Measurements from ENCODE around the gene PARVG.

The PARVG gene

DNA sequence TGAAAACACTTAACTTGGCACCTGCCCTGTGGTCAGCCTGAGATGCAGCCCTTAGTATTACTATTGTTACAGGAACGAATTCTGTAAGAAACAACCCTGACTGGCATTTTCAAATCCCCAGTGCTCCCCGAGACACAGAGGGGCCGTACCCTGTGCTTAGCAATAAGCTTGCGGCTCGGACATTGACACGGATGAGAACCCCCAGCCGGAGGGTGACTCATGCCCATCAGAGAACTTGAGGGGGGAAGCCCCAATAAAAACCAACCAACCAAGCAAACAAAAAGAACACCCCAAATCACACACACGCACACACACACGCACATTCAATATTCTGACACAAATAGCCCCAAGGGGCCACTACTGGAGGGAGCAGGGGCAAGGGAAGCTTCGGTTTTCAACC, 68.2 kb downstream of the PARVG start:
- TF ChIP-seq, protein P1, sequence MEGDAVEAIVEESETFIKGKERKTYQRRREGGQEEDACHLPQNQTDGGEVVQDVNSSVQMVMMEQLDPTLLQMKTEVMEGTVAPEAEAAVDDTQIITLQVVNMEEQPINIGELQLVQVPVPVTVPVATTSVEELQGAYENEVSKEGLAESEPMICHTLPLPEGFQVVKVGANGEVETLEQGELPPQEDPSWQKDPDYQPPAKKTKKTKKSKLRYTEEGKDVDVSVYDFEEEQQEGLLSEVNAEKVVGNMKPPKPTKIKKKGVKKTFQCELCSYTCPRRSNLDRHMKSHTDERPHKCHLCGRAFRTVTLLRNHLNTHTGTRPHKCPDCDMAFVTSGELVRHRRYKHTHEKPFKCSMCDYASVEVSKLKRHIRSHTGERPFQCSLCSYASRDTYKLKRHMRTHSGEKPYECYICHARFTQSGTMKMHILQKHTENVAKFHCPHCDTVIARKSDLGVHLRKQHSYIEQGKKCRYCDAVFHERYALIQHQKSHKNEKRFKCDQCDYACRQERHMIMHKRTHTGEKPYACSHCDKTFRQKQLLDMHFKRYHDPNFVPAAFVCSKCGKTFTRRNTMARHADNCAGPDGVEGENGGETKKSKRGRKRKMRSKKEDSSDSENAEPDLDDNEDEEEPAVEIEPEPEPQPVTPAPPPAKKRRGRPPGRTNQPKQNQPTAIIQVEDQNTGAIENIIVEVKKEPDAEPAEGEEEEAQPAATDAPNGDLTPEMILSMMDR (IDR thresholded peaks at IDR 0.05; ENCODE audit: low read depth, low read length, missing control alignments), result no peak
- no peak for DNase-seq (ENCODE audit: extremely low read depth, low read depth)
- no peak overlapping the region for H3K4me3 ChIP-seq (replicated peaks; ENCODE audit: low read depth, low read length)

DNA sequence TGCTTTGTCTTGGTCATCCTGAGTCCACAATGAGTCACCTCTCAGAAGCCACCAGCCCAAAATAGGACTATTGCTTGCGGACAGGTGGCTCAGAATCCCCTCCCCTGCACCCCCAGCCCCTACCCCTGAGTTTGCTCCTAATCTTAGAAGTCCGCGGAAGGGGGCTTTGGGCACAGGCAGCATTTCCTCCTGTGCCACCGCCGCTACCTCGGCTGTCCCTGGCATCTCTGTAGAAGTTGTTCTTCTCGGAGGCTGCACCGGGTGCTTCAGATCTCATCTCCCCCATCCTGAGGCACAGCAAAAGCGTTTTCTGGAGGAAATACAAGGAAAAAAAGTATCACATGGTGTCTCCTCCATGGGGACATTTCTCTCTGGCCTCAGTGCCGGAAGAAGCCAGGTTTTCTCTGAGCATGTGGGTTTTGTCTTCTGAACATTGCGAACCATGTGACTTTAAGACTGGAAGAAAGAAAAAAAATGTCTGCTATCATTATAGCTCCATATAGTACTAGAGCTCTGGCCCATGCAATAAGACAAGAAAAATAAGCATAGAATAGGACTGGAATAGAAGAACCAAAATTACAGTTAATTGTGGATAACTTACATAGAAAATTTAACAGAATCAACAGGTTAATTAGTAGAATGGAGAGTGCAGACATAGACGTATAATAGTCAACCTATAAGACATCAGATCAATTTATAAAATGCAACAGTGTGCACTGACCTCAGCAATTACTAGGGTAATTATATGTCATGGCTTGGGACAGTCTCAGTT, 68.8 kb downstream of the PARVG start:
- H3K4me3 ChIP-seq (replicated peaks; ENCODE audit: low read depth, low read length), result no peak overlapping the region
- TF ChIP-seq, protein P1 (IDR thresholded peaks at IDR 0.05; ENCODE audit: low read depth, low read length, missing control alignments), result no peak
- no peak for DNase-seq (ENCODE audit: extremely low read depth, low read depth)

DNA sequence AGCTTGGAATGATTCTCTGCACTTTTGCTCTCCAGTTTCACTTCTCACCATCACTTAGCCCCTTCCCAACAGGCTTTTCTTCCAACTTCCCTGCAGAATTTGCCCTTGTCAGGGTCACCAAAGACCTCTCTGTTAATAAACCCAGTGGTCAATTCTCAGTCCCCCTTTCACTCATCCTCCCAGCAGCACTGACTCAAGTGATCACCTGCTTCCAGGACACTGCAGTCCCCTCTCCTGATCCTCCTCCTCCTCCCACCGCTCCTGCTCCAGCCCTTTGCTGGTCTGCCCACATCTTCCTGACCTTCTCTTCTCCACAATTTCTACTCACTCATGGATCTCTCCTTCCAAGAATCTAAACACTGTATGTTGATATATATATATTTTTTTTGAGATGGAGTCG, 74.1 kb downstream of the PARVG start:
- TF ChIP-seq, protein P1 (IDR thresholded peaks at IDR 0.05; ENCODE audit: low read depth, low read length, missing control alignments), result no peak
- no peak for DNase-seq (ENCODE audit: extremely low read depth, low read depth)
- no peak overlapping the region for H3K4me3 ChIP-seq (replicated peaks; ENCODE audit: low read depth, low read length)

DNA sequence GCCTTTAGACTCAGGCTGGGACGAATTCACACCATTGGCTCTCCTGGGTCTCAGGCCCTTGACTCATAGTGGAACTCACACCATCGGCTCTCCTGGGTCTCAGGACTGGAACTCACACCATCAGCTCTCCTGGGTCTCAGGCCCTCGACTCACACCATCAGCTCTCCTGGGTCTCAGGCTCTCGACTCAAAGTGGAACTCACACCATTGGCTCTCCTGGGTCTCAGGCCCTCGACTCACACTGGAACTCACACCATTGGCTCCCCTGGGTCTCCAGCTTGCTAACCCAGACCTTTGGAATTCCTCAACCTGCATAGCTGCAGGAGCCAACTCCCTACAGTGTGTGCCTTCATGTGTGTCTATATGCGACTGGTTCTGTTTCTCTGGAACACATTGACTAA, 75.4 kb downstream of the PARVG start:
- no peak for DNase-seq (ENCODE audit: extremely low read depth, low read depth)
- no peak overlapping the region for H3K4me3 ChIP-seq (replicated peaks; ENCODE audit: low read depth, low read length)
- TF ChIP-seq, protein P1 (IDR thresholded peaks at IDR 0.05; ENCODE audit: low read depth, low read length, missing control alignments), result no peak

DNA sequence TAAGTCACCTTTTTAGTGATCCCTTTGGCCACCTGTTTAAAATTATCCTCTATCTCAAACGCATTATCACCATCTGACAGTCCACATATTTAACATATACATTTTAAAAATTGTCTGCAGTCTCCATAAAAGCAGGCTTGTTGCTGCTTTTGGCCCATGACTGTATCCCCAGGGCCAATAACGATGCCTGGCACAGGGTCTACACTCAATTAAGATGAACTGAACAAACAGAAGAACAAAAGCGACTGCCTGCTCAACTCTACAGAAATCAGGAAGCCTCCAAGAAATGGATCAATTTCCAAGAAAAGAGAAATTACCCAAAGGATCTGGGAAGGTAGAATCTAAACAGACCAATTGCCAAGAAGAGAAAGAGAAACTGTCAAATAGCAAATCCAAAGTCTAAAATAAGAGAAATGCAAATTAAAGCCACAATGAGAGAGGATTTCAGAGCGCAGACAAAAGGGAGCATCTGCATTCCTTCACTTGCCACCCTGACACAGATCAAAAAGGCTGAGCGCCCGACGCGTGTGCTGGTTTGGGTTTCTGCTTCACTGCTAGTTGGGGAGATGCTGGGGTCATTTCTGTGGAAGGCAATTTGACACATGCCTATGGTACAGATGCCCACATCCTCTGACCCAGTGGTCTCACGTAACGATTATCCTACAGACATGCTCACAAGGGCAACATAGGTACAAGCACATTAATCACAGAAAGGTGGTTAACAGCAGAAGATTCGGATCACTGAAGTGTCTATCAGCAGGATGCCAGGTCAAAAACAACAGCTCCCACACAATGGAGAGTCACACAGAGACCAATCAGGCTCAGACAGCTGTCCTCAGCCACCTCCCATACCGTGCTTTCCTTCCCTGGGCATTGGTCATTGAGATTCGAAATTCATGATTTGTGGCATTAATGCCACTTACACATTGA, 76.1 kb downstream of the PARVG start:
- no peak overlapping the region for H3K4me3 ChIP-seq (replicated peaks; ENCODE audit: low read depth, low read length)
- TF ChIP-seq, protein P1 (IDR thresholded peaks at IDR 0.05; ENCODE audit: low read depth, low read length, missing control alignments), result no peak
- no peak for DNase-seq (ENCODE audit: extremely low read depth, low read depth)
